Globus pallidus (tissue), 1 donor: ENCODE data around the gene CNDP1.
"Not testable (repeated sequence)": the region's sequence is repeated elsewhere in the genome, so short reads cannot be mapped to it uniquely, and the experiment has no call there.

Experiments
- DNase-seq: peaks from one replicate; pipeline ENCODE4 v3.0.0-alpha.2; 2015; ENCODE audit warnings: low spot score

Gene CNDP1

GRCh38 chr18:74534150-74534969, at the start of gene CNDP1:
Gene CNDP1, plus strand, starts transcription at chr18:74534500. Its CDS starts 168 bp downstream, at chr18:74534668.
- peak; percentile 96 for DNase-seq

- no peak for DNase-seq
Measured at GRCh38 chr18:74486119-74486849, 48.0 kb upstream of the CNDP1 start.

GRCh38 chr18:74488354-74488753, 45.9 kb upstream of the CNDP1 start:
- no peak for DNase-seq

DNA sequence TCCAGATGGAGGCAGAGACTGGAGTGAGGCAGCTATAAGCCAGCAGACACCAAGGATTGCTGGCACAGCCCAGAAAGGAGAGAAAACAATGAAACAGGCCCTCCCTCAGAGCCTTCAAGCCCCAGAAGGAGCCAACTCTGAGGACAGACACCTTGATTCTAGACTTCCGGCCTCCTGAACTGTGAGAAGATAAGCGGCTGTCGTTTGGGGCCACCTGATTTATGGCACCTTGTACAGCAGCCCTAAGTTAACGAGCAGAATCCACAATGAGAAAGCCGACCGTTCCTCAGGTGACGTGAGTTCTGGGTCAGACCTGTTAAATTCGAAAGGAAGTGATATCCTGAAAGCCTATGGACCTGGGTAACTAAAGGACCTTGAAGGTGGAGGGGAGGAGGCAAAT, 45.4 kb upstream of the CNDP1 start:
- no peak for DNase-seq

DNA sequence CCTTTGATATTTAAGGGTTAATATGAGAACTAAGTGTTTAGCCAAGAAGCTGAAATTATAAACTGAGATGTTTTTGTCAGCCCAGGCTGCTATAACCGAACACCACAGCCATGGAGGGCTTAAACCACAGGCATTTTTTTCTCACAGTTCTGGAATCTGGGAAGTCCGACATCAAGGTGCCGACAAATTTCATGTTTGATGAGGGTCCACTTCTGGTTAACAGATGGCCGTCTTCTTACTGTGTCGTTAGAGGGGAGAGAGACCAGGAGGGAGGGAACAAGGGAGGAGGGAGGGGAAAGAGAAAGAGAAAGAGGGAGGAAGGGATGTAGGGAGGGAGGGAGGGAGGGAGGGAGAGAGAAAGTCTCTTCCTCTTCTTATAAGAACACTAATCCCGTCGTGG, 44.6 kb upstream of the CNDP1 start:
- DNase-seq = no peak

GRCh38 chr18:74492259-74492658, 42.0 kb upstream of the CNDP1 start:
- no peak for DNase-seq

GRCh38 chr18:74493689-74494088, 40.6 kb upstream of the CNDP1 start:
- DNase-seq = no peak

GRCh38 chr18:74494514-74494913, 39.8 kb upstream of the CNDP1 start:
- no peak for DNase-seq

GRCh38 chr18:74495581-74496507, 38.5 kb upstream of the CNDP1 start, which contains the start of gene CNDP2:
Gene CNDP2, plus strand, starts transcription at chr18:74496363. Its CDS starts 3,611 bp downstream, at chr18:74499974.
- peak; percentile 100 for DNase-seq

GRCh38 chr18:74496508-74497323, 37.6 kb upstream of the CNDP1 start:
- DNase-seq = peak; percentile 64

- no peak for DNase-seq
Measured at GRCh38 chr18:74497324-74497676, 37.0 kb upstream of the CNDP1 start.

DNA sequence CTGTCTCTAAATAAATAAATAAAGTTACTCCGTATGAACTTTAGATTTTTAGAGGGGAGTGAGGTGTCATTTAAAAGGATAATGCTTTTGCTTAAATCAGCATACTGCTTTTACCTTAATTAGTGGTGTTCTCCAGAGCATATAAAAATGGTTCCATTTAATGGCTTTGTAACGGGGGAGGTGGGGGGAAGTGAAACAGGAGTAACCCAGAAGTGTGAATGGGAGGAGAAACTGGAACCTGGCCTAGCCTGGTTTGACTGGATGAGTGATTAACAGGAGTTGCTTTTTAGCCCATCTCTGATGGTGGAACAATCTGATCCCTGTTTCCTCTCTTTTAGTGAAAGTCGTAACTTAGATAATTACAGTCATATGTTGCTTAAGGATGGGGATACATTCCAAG, 36.5 kb upstream of the CNDP1 start:
- no peak for DNase-seq

- DNase-seq = peak; percentile 73
Measured at GRCh38 chr18:74498712-74499627, 35.3 kb upstream of the CNDP1 start.

DNA sequence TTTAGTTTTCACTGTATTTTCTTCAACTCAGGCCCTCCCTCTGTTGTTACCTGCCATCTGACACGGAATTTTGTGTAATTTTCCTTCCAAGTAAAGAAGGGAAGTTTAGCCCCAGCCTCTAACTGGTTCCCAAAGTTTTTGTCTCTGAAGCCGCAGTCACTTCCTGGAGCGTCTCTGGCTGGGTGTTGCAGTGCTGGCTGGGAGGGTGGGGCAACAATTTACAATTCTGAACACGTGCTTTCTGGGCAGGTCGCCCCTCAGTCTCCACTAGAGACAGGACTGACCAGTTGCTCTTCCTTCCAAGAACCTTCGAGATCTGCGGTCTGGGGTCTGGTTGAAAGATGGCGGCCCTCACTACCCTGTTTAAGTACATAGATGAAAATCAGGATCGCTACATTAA, 34.7 kb upstream of the CNDP1 start:
- peak; percentile 70 for DNase-seq

- no peak for DNase-seq
Measured at GRCh38 chr18:74500372-74500771, 33.9 kb upstream of the CNDP1 start.

GRCh38 chr18:74500774-74501173, 33.5 kb upstream of the CNDP1 start:
- not testable (repeated sequence) for DNase-seq

DNA sequence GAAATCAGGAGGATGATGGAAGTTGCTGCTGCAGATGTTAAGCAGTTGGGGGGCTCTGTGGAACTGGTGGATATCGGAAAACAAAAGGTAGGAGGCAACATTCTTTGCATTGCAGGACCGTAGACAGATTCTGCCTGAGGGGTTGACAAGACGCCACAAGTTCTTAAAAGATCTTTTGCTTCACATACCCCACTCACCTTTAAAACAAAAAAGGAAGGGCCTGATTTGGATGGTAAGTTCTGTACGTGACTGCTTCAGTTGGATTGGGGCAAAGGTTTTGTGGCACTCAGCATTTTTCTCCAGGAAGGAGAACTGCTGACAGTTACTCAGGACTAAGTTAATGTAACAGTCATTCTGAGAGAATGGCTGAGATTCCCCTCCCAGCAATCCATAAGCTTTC, 32.9 kb upstream of the CNDP1 start:
- DNase-seq = no peak

GRCh38 chr18:74503137-74503536, 31.2 kb upstream of the CNDP1 start:
- DNase-seq = no peak

GRCh38 chr18:74505776-74506175, 28.5 kb upstream of the CNDP1 start:
- no peak for DNase-seq

- no peak for DNase-seq
Measured at GRCh38 chr18:74506448-74507084, 27.7 kb upstream of the CNDP1 start.
